ENCODE results near the gene COMMD7. TPM values are rescaled to one million over a fixed set of nuclear protein-coding genes. Genes with fewer than 3 reads are reported as not detected.

Gene COMMD7
- total RNA-seq, 1 donor from 2014 or later = 36.3 TPM

DNA sequence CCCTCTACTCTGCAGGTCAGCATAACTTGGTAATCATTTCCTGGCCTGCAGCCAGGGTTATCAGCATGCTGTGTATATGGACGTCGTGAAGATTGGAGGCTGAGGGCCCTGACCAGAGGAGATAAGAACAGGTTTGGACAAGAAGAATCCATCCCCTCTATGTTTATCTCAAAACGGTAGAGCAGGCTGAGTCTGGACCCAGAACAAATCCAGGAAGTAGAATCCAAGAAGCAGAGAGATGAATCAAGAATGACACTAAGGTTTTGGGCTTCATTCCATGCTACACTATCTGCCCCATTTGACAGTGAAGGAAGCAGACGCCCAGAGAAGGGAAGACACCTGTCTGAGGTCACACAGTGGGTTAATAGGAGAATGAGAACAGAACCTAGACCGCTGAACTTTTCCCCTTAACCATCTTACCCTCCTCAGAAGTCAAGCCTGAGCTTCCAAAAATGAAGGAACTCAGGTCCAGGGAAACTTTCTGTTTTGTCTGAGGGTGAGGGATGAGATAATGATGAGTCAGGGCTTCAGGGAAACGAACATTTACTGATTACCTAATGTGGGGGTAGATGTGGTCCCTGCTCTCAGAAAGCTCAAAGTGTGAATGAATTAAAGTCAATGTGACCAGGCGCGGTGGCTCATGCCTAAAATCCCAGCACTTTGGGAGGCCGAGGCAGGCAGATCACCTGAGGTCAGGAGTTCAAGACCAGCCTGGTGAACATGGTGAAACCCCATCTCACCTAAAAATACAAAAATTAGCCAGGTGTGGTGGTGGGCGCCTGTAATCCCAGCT is 9.4 kb upstream of the COMMD7 start:
- no peaks in the 10 kb centered on the region for H3K36me3 ChIP-seq
- TF ChIP-seq, protein P1, sequence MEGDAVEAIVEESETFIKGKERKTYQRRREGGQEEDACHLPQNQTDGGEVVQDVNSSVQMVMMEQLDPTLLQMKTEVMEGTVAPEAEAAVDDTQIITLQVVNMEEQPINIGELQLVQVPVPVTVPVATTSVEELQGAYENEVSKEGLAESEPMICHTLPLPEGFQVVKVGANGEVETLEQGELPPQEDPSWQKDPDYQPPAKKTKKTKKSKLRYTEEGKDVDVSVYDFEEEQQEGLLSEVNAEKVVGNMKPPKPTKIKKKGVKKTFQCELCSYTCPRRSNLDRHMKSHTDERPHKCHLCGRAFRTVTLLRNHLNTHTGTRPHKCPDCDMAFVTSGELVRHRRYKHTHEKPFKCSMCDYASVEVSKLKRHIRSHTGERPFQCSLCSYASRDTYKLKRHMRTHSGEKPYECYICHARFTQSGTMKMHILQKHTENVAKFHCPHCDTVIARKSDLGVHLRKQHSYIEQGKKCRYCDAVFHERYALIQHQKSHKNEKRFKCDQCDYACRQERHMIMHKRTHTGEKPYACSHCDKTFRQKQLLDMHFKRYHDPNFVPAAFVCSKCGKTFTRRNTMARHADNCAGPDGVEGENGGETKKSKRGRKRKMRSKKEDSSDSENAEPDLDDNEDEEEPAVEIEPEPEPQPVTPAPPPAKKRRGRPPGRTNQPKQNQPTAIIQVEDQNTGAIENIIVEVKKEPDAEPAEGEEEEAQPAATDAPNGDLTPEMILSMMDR (IDR thresholded peaks at IDR 0.05) = no peak
- no peak overlapping the region for H3K27ac ChIP-seq
- DNase-seq (no peak), ATAC-seq (no peak)
- no peaks in the 10 kb centered on the region for H3K27me3 ChIP-seq
- no peaks in the 10 kb centered on the region for H3K9me3 ChIP-seq
- no peaks in the 10 kb centered on the region for H3K4me1 ChIP-seq
- intact Hi-C loops (cut with DNase I) = no loop called here
- H3K4me3 ChIP-seq = no peak overlapping the region

DNA sequence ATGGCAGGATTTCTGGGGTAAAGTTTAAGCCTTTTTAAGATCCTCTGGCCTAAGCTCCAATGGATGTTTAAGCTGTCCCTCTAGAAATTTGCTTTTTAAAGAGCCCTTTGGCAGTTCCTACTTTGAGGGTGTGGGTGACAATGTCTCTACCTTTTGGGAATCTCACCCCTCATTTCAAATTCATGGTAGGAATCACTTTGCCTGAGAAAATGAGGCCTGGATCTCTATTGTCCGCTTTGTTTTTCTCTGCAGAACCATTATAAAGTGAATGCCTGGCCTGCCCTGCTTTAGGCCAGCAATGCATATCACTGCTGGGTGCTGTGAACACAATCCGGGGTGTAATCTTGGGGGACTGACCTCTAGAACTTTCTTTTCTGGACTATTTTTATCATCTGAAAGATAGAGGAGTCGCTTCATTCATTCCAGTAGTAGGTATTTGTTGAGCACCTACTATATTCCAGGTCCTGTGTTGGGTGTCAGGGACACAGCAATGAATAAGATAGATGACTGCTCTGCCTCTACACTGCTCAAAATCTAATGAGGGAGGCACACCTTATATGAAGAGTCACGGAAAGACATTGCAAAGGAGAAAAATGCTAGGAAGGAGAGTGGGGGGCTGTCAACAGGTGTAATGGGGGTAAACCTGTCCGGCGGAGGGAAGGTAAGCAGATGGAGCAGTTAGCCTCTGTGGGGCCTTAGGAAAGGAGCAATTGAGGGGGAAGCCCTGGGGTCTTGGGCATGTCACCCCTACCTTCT is 8.6 kb upstream of the COMMD7 start:
- ATAC-seq (no peak), DNase-seq (no peak)
- intact Hi-C loops (cut with DNase I) = no loop called here
- H3K27me3 ChIP-seq = no peaks in the 10 kb centered on the region
- TF ChIP-seq, protein P1 (IDR thresholded peaks at IDR 0.05) = no peak
- no peaks in the 10 kb centered on the region for H3K9me3 ChIP-seq
- no peaks in the 10 kb centered on the region for H3K4me1 ChIP-seq
- H3K36me3 ChIP-seq = no peaks in the 10 kb centered on the region
- no peak overlapping the region for H3K27ac ChIP-seq
- H3K4me3 ChIP-seq = no peak overlapping the region

DNA sequence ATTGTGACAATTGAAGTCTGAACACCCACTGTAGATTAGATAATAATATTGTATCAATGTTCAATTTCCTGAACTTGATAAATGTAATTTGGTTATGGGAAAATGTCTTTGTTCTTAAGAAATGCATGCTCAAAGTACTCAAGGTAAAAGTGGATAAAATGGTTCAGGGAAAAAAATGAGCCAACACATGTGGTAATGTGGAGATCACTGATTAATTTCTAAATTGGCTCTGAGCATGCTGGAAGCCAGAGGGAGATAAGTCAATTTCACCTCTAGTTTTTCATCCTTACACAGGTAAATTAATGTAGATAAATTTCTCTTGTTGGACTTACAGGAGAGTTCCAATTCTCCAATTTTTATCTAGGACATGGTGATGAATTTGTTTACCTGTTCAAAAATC is 8.0 kb upstream of the COMMD7 start:
- intact Hi-C loops (cut with DNase I) = no loop called here
- Histone ChIP-seq H3K4me1 (no peaks in the 10 kb centered on the region), H3K4me3 (no peak overlapping the region), H3K36me3 (no peaks in the 10 kb centered on the region), H3K27ac (no peak overlapping the region), H3K9me3 (no peaks in the 10 kb centered on the region), H3K27me3 (no peaks in the 10 kb centered on the region)
- ATAC-seq (no peak), DNase-seq (no peak)
- TF ChIP-seq, protein P1 (IDR thresholded peaks at IDR 0.05) = no peak

DNA sequence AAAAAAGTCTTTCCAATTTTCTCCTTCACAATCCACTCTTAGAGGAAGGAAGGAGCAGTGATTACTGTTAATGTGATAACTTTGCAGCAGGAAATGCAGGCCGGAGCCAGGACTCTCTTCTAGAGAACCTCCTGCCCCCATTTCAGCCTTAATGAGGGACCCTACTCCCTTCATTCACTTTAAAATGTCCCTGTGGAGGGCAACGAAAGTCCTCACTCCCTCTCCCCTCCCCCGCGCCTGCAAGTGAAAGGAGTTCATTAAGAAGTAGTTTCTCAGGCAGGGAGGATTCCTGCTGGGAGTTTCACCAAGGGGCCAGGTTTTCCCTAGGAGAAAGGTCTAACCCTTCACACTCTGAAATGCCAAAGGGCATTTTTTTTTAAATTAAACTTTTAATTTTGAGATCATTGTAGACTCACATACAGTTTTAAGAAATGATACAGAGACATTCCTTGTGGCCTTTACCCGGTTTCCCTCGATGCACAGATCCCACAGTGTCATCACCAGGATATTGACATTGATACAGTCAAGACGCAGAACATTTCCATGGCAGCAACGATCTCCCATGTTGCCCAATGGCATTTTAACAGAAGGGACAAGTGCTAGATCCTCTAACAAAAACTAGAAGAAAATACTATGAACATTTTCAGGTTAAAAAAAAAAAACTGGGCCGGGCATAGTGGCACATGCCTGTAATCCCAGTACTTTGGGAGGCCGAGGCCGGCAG is 6.8 kb upstream of the COMMD7 start:
- DNase-seq (no peak), ATAC-seq (no peak)
- no peaks in the 10 kb centered on the region for H3K9me3 ChIP-seq
- no peaks in the 10 kb centered on the region for H3K36me3 ChIP-seq
- TF ChIP-seq, protein P1 (IDR thresholded peaks at IDR 0.05) = no peak
- H3K27me3 ChIP-seq = no peaks in the 10 kb centered on the region
- no peaks in the 10 kb centered on the region for H3K4me1 ChIP-seq
- intact Hi-C loops (cut with DNase I) = no loop called here
- no peak overlapping the region for H3K27ac ChIP-seq
- no peak overlapping the region for H3K4me3 ChIP-seq

DNA sequence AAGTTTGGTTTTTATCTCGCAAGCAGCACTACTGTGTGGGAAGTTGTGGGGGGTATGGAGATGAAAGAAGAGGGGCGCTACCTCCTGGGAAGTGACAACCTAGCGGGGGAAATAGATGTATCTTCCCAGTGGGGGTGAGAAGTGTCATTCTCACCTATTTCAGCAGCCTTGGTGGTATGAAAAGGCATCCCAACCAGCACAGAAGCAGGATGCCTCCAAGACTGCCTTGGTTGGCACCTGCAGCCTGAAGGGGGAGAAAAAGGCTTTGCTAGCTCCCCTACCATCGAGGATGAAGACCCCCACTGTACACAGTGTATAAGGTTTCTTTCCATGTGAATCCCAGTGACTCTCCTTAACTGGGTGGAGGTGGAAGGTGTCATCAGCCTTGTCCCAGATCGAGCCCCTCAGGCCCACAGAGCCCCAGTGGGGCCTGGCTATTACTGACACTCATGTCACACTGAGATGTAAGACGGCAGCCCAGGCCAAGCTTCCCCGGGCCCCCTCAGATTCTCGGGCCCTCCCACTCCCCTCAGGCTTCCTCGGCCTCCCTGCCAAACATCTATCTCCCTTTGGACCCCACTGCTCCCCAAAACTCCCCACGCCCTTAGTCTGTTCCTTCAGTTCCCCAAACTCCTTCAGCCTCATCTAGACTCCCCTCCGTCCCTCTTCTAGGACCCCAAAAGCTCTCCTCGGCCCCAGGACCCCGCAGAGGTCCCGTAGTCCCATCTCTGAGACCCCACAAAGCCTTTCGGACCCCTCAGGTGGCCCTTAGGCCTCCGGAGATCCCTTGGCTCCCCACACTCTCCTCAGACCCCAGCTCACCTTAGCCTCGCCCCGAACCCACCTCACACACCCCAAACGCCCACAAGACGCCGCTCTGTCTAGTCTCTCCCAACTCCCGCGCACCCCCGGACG is 688 bp downstream of the COMMD7 start:
- Histone ChIP-seq H3K4me1 (peaks cover 13% of the 10 kb centered on the region), H3K4me3 (peak overlapping the region; percentile 79), H3K9me3 (no peaks in the 10 kb centered on the region), H3K27ac (peak overlapping the region; percentile 89), H3K27me3 (no peaks in the 10 kb centered on the region), H3K36me3 (no peaks in the 10 kb centered on the region)
- TF ChIP-seq, protein P1 (IDR thresholded peaks at IDR 0.05) = no peak
- intact Hi-C loops (cut with DNase I) = no loop called here
- ATAC-seq = peak; percentile 10
- no peak for DNase-seq

Data from upper lobe of right lung (tissue), 1 donor.